GM19395 (cell line): ENCODE results near the gene TNXB.
"Not testable (repeated sequence)": the region's sequence is repeated elsewhere in the genome, so short reads cannot be mapped to it uniquely, and the experiment has no call there.

Experiments
- ATAC-seq: cut with Tn5 transposase; IDR thresholded peaks from one replicate; pipeline ENCODE4 v1.9.1; 2021; ENCODE audit warnings: mild to moderate bottlenecking, moderate library complexity; ENCODE audit not compliant: unreplicated experiment

TNXB gene

DNA sequence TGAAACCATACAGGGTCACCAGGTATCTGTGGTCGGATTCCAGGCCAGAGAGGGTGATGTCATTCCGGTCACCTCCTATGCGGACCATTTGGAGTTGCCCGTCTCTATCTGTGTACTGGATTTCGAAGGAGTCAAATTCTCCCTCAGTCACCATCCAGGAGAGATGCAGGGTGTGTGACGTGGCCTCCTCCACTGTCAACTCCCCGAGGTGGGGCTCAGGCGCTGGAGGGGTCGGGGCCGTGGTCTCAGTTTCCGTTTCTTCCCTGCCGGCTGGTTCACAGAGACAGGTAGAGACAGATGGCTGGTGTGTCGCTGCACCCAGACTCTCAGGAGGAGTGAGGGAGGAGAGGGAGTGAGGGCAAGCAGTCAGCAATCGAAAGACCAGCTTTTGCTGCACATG lies 40.3 kb downstream of the TNXB start:
- no peak for ATAC-seq

DNA sequence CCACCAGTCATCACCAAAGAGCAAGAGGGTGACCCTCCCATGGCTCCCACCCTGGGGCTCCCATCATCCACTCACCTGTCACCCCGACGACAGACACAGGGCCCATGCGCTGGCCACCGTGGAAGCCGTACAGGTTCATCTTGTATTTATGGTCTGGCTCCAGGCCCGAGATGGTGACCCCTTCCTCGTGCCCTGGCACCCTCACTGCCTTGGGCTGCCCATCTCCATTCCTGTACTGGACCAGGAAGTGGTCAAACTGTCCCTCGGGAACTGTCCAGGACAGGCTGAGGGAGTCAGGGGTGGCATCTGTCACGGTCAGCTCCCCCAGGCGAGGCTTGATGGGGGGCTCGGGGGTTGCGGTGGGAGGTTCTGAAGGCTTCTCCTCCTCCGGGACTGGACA lies 40.8 kb downstream of the TNXB start:
- not testable (repeated sequence) for ATAC-seq

DNA sequence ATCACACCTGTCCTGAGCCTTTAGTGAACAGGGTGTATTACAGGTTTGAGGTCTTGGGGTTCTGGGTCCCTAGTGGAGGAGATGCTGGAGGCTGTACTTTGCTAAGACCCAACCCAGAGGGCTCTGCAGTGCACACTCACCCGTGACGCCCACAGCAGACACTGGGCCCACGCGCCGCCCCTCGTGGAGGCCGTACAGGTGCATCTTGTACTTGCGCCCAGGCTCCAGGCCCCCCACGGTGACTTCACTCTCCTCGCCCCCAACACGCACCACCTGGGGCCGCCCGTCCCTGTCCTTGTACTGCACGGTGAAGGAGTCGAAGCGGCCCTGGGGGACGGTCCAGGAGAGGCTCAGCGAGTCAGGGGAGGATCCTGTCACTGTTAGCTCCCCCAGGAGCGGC lies 41.6 kb downstream of the TNXB start:
- ATAC-seq, result not testable (repeated sequence)

DNA sequence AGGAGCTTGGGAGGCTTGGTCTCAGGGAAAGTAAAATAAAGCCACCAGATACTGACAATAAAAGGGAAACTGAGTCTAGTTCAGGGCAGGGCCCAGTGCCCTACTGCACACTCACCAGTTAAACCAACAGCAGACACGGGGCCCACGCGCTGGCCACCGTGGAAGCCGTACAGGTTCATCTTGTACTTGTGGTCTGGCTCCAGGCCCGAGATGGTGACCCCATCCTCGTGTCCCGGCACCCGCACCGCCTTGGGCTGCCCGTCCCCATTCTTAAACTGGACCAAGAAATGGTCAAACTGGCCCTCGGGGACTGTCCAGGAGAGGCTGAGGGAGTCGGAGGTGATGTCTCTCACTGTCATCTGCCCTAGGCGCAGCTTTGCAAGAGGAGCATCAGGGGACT lies 44.4 kb downstream of the TNXB start:
- no peak for ATAC-seq

DNA sequence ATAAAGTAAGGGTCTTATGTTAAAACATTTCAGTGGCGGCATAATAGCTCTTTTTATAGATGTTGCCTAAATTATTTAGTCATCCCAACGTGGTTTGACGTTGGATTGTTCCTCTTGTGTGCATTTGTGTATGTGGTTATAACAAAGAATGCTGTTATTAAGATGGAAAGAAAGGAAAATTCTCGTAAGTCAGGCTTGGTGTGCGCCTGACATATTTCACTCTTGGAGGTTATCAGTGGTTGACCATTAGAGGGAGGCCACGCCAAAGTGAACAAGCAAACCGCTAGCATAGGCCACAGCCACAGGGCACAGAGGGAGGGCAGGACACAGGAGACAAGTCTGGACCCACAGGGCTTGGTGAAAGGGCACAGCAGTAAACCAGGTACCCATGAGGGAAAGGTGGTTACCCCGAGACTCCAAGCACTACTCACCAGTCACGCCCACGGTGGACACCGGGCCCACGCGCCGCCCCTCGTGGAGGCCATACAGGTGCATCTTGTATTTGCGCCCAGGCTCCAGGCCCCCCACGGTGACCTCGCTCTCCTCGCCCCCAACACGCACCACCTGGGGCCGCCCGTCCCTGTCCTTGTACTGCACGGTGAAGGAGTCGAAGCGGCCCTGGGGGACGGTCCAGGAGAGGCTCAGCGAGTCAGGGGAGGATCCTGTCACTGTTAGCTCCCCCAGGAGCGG lies 48.0 kb downstream of the TNXB start:
- no peak for ATAC-seq

DNA sequence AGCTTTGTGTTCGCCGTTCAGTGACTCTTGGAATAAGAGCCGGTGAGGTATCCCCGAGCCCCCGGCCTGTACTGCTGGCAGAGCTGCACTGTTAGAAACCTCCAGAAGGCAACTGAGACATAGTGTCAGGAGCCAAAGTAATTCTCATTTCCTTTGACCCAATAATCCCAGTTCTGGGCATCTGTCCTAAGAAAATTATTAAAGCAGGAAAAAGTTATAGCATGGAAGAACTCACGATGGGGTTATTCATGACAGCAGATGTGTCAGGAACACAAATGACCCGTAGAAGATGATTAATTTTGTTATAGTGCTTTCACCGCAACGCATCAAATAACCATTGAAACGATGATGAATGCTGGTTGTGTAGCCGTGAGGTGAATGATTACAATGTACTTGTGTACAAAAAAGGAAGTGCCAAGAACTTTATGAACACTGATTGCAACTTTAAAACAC lies 50.6 kb downstream of the TNXB start:
- no peak for ATAC-seq

DNA sequence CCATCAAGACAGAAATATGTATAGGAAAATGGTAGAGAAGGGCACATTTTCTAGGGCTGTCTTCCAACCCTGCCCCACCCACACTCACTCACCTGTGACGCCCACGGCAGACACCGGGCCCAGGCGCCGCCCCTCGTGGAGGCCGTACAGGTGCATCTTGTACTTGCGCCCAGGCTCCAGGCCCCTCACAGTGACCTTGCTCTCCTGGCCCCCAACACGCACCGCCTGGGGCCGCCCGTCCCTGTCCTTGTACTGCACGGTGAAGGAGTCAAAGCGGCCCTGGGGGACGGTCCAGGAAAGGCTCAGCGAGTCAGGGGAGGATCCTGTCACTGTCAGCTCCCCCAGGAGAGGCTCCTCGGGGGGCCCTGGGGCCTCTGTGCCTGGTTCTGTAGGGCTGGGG lies 51.2 kb downstream of the TNXB start:
- no peak for ATAC-seq

DNA sequence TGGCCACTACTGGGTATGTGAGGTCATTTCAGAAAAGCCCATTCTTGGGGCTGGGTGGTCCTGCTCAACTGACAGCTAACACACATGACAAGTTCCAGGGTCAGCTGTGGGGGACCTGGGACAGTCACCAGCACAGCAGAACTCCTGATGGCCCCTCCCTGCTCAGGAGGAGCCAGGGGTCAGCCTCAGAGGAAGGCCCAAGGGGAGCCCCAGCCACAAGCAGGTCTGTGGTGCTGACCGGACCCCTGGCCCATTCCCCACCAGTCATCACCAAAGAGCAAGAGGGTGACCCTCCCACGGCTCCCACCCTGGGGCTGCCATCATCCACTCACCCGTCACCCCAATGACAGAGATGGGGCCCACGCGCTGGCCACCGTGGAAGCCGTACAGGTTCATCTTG lies 52.9 kb downstream of the TNXB start:
- ATAC-seq, result no peak

DNA sequence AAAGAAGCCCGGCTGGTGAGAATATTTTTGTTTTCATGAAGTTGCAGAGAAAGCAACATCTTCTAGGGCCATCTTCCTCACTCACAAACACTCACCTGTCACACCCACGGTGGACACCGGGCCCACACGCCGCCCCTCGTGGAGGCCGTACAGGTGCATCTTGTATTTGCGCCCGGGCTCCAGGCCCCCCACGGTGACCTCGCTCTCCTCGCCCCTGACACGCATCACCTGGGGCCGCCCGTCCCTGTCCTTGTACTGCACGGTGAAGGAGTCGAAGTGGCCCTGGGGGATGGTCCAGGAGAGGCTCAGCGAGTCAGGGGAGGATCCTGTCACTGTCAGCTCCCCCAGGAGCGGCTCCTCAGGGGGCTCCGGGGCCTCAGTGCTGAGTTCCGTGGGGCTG lies 53.4 kb downstream of the TNXB start:
- not testable (repeated sequence) for ATAC-seq

DNA sequence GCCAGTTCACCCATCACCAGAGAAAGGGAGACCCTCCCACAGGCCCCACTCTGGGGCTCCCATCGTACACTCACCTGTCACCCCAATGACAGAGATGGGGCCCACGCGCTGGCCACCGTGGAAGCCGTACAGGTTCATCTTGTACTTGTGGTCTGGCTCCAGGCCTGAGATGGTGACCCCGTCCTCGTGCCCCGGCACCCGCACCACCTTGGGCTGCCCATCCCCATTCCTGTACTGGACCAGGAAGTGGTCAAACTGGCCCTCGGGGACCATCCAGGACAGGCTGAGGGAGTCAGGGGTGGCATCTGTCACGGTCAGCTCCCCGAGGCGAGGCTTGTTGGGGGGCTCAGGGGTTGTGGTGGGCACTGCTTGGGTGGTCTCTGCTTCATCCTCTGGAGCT lies 55.8 kb downstream of the TNXB start:
- not testable (repeated sequence) for ATAC-seq

DNA sequence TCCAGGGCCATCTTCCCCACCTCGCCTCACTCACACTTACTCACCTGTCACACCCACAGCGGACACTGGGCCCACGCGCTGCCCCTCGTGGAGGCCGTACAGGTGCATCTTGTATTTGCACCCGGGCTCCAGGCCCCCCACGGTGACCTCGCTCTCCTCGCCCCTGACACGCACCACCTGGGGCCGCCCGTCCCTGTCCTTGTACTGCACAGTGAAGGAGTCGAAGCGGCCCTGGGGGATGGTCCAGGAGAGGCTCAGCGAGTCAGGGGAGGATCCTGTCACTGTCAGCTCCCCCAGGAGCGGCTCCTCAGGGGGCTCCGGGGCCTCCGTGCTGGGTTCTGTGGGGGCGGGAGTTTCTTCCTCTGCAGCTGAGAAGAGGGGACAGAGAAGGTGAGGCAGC lies 56.5 kb downstream of the TNXB start:
- ATAC-seq, result not testable (repeated sequence)

DNA sequence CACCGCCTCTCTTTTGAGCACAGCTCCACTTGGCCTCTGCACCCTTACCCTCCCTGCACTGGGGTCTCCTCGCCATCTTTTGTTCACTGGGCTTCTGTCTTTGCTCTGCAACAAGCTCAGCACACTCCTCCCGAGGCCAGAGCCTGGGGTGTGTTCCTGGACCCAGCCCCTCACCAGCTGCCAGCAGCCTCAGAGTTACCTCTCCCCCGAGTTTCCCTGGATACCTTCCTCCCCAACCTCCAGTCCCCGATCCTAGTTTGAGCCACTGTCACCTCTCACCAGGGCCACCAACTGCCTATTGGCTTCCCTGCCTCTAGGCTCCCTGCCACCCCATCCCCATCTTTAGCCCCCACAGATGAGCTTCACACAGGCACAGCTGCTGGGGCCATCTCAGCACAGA lies 58.6 kb downstream of the TNXB start:
- no peak for ATAC-seq

DNA sequence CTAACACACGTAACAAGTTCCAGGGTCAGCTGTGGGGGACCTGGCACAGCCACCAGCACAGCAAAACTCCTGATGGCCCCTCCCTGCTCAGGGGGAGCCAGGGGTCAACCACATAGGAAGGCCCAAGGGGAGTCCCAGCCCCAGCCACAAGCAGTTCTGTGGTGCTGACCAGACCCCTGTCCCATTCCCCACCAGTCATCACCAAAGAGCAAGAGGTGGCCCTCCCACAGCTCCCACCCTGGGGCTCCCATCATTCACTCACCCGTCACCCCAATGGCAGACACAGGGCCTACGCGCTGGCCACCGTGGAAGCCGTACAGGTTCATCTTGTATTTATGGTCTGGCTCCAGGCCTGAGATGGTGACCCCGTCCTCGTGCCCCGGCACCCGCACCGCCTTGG lies 59.4 kb downstream of the TNXB start:
- not testable (repeated sequence) for ATAC-seq

DNA sequence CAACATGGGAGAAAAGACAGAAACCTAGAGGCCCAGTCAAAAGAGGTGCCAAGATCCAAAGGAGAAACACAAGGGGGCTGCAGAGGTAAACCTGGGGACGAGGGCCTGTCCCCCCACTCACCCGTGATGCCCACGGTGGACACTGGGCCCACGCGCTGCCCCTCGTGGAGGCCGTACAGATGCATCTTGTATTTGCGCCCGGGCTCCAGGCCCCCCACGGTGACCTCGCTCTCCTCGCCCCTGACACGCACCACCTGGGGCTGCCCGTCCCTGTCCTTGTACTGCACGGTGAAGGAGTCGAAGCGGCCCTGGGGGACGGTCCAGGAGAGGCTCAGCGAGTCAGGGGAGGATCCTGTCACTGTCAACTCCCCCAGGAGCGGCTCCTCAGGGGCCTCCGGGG lies 60.0 kb downstream of the TNXB start:
- not testable (repeated sequence) for ATAC-seq

DNA sequence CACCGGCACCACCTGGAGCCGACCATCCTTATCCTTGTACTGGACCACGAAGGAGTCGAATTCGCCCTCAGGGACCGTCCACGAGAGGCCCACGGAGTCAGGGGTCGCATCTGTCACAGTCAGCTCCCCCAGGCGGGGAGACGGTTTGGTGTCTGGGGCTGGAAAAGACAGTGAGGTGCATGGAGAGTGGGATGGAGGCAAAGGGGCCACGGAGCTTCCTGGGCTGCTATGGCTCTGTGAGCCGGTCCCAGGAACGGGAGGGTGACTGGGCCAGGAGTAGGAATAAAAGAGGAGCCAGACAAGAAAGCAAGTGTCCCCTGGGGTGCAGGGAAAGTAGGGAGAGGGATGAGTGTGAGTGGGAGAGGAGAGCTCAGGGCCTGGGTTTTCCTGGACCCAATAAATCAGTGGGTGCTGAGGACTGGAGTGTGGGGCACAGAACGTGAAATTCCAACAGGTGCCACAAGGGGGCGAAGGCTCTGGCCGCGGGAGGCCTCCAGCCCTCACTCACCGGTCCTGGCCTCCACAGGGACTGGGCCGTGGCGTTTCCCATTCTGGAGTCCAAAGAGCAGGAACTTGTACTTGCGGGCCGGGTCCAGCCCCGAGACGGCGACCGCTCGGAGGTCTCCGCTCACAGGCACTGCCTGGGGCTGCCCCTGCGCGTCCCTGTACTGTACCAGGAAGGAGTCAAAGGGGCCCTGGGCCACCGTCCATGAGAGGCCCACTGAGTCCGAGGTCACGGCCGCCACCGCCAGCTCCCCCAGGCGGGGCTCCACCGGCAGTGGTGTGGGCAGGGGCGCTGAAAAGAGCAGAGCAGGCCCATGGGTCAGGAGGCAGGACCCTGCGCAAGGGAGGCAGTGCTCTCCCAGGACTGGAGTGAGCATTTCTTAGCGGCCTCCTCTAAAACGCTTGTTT lies 61.0 kb downstream of the TNXB start:
- ATAC-seq, result no peak

DNA sequence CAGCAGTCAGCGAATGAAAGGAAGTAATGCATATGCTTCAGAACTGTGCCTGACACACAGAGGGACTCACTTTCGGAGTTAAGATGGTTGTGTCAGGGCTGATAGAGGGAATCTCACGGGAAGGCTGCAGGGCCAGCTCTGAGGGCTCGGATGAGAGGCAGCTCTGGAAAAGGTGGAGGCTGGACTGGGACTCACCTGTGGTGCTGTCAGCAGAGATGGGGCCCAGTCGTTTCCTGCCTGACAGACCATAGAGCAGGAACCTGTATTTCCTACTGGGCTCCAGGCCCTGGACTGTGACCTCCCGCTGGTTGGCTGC lies 61.6 kb downstream of the TNXB start:
- no peak for ATAC-seq

DNA sequence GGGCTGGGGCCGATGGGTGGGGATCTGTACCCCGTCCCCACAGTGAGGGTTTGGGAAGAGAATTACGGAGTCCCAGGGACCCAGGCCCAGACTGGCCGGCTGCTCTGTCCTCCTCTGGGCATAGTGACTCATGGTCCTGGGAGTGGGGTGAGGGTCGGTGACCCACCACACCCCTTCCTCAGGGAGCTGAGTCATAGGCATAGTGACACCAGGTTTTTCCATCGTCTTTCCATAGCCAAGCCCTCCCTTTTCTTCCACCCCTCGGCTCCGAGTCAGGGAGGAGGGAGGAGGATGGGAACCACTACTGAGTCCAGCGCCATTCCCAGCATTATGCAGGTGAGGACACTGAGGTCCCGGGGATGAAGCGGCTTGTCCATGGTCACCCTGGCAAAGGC lies 62.1 kb downstream of the TNXB start:
- ATAC-seq, result no peak

DNA sequence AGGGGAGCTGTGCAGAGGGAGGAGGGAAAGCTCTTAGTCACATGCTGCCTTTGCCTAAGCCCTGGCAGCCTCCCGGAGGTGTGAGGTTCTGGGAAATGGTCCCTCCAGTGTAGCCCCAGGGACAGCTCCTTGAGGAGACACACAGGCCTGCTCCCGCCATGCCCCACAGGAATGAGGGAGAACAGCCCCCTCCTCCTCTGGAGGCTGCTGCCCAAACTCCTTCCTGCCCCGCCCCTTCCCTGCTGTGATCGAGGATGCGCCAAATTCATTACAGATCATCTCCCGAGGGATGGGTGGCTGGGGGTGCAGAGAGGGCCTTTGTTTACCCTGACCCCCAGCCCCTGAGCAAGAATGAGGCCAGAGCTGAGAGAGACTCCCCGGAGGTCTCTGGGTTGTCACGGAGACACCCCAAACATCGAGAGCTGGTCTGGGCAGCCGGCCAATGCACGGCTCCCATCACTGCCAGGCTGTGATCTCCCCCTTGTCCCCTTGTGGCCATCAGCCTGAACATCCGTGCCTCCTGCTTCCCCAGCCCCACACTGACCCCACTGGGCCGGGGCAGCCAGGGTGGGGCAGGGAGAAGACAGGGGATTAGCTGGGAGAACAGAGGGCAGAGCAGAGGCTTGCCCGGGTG lies 62.6 kb downstream of the TNXB start:
- ATAC-seq, result no peak

DNA sequence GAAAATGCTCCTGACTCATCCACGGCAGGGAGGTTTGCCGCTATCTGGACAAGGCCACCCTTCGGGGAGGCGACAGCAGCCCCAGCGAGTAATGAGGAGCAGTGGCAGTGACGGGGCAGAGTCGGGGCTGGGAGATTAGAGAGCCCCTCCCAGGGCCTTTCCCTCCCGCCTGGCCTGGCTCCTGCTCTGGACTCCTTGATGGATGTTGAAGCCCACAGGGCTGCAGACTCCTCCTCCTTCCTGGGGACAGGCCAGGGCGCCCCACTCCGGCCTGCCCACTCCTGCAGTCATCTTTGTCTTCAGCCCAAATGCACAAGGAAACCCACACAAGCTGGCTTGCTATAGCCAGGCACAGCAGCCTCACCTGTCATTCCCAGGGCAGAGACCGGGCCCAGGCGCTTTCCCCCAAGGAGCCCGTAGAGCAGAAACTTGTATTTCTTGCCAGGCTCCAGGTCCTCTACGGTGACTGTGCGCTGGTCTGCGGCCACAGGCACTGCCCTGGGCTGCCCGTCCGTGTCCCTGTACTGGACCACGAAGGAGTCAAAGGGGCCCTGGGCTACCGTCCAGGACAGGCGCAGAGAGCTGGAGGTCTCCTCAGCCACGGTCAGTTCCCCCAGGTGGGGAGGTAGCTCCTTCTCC lies 63.2 kb downstream of the TNXB start:
- no peak for ATAC-seq

DNA sequence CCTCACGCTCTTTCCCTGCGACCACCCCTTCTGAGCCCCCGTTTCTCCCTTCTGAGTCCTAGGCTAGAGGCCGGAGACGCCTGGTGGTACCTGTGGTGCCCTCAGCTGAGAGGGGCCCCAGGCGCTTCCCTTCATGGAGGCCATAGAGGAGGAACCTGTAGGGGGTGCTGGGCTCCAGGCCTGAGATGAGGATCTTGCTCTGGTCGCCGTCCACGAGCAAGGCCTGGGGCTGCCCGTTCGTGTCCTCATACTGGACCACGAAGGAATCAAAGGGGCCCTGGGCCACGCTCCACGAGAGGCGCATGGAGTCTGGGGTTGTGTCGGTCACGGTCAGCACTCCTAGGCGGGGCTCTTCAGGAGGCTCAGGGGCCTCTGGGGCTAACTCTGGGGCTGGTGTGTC lies 64.2 kb downstream of the TNXB start:
- not testable (repeated sequence) for ATAC-seq

DNA sequence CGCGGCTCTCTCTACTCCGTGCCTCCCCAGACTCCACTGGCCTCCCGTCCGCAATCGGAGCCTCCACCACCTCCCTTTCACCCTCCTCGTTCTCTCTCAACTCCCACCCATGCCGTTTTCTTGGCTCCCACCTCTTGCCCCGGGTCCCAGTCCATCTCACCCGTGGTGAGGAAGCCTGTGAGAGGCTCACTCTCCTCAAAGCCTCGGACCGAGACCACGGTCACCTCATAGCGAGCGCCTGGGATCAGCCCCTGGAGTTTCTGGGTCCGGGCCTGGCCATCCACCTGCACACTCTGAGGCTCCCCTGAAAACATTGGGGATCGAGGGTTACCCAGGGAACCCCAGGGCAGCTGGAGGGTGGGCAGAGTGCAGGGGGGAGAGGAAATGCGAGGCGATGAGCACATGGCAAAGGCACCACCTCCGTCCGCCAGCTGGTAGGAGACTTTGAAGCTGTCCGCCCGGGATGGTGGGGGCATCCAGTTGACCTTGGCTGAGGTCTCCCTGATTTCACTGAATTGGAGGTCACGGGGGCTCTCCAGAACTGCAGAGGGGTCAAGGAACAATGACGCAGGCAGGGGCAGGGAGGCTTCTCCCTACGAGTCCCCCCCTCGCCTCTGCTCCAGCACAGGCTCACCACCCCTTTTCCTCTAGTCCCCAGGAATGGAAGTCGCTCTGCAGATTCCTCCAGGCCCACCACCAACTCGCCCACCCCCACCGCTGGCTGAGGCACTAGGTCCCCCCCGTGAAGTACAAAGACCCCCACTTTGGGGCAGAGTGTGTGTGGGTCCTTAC lies 65.4 kb downstream of the TNXB start:
- not testable (repeated sequence) for ATAC-seq
